B cell (primary cell): ENCODE data around the gene CTDP1. TPM values are rescaled to one million over a fixed set of nuclear protein-coding genes. Genes with fewer than 3 reads are reported as not detected.

Experiments
- ATAC-seq: fragments of 200-7000 bp; cut with Tn5 transposase; one replicate; pipeline ENCODE4 v1.10.0; 2021; ENCODE audit warnings: low read depth, mild to moderate bottlenecking, moderate number of reproducible peaks, moderate library complexity
- CTCF ChIA-PET: fragments of 350-600 bp; sonication (Branson Sonifier 250); formaldehyde crosslinking; loops from one replicate; lab custom pipeline; 2021; ENCODE audit warnings: antibody characterized with exemption, inconsistent platforms; lab: Charles Lee
- POLR2A ChIA-PET: fragments of 350-600 bp; sonication (Branson Sonifier 250); formaldehyde crosslinking; loops from one replicate; lab custom pipeline; 2021; ENCODE audit warnings: antibody characterized with exemption; lab: Charles Lee
- DNase-seq: peaks from one replicate; pipeline ENCODE4 v3.0.0; 2013
- H2AFZ ChIP-seq: 2 replicates; pipeline ENCODE4 v1.6.1; 2012; ENCODE audit warnings: mild to moderate bottlenecking, low read depth, low read length; ENCODE audit not compliant: insufficient read depth, poor library complexity, severe bottlenecking
- H3K27ac ChIP-seq, 2 donors: 1 replicate in 1 of 2; 2 replicates in 1 of 2; pipeline ENCODE4 v1.5.1; 2012 to 2013; ENCODE audit warnings: low read length in 2 of 2, mild to moderate bottlenecking in 2 of 2, moderate library complexity in 1 of 2
- H3K27me3 ChIP-seq, 4 experiments: fragments of 200-600 bp in 1 of 4; sonication (generic) in 1 of 4; replicated peaks in 1 of 4; 1 replicate in 2 of 4; 2 replicates in 2 of 4; pipeline versions ENCODE4 v1.6.1 to v1.7.0; 2013 to 2016; ENCODE audit warnings: low read length in 3 of 4, mild to moderate bottlenecking in 2 of 4, mixed read lengths in 1 of 4, moderate library complexity in 1 of 4; ENCODE audit not compliant: insufficient read depth in 4 of 4, control insufficient read depth in 3 of 4; ENCODE audit errors: control extremely low read depth in 1 of 4
- H3K36me3 ChIP-seq, 2 experiments: replicated peaks in 1 of 2; 1 replicate in 1 of 2; 2 replicates in 1 of 2; pipeline versions ENCODE4 v1.6.1 to v1.7.1; 2013; ENCODE audit warnings: low read length in 1 of 2; ENCODE audit not compliant: insufficient read depth in 2 of 2, control insufficient read depth in 1 of 2; ENCODE audit errors: control extremely low read depth in 1 of 2, extremely low read depth in 1 of 2
- H3K4me1 ChIP-seq, 2 donors: fragments of 200-600 bp in 1 of 2; sonication (generic) in 1 of 2; 1 replicate in 1 of 2; 2 replicates in 1 of 2; pipeline versions ENCODE4 v1.5.1 to v1.6.1; 2013 to 2017; ENCODE audit warnings: low read length in 2 of 2; ENCODE audit not compliant: control insufficient read depth in 2 of 2, insufficient read depth in 2 of 2
- H3K4me2 ChIP-seq: replicated peaks from 2 replicates; pipeline ENCODE3; 2012; ENCODE audit warnings: mild to moderate bottlenecking, low read depth, low read length; ENCODE audit not compliant: poor library complexity, severe bottlenecking
- H3K4me3 ChIP-seq, 5 experiments: fragments of 200-600 bp in 1 of 5; sonication (generic) in 1 of 5; 1 replicate in 3 of 5; 2 replicates in 2 of 5; pipeline versions ENCODE4 v1.5.1 to v1.7.0; 2011 to 2016; ENCODE audit warnings: low read length in 4 of 5, mild to moderate bottlenecking in 4 of 5, low read depth in 2 of 5, control low read depth in 1 of 5, moderate library complexity in 1 of 5; ENCODE audit not compliant: insufficient read depth in 1 of 5; ENCODE audit errors: control extremely low read depth in 1 of 5, extremely low read depth in 1 of 5
- H3K79me2 ChIP-seq: fragments of 200-600 bp; sonication (generic); one replicate; pipeline ENCODE4 v1.6.0; 2016; ENCODE audit warnings: low read length; ENCODE audit not compliant: control insufficient read depth, insufficient read depth
- H3K9ac ChIP-seq: fragments of 200-600 bp; sonication (generic); 2 replicates; pipeline ENCODE4 v1.6.1; 2017; ENCODE audit warnings: mild to moderate bottlenecking, low read length, moderate library complexity
- H3K9me3 ChIP-seq, 3 donors: one replicate each; pipeline versions ENCODE4 v1.6.1 to v1.7.1; 2013; ENCODE audit warnings: low read length in 2 of 3; ENCODE audit not compliant: control insufficient read depth in 2 of 3, insufficient read depth in 1 of 3; ENCODE audit errors: control extremely low read depth in 1 of 3
- H4K20me1 ChIP-seq: 2 replicates; pipeline ENCODE4 v1.6.0; 2012; ENCODE audit warnings: mild to moderate bottlenecking, low read length; ENCODE audit not compliant: insufficient read depth, control insufficient read depth, poor library complexity, severe bottlenecking
- H3K27ac Mint-ChIP-seq: one replicate; pipeline ENCODE4 v1.8.0; 2021; ENCODE audit warnings: mixed read lengths
- H3K27me3 Mint-ChIP-seq: one replicate; pipeline ENCODE4 v1.8.0; 2021; ENCODE audit warnings: mixed read lengths
- H3K4me1 Mint-ChIP-seq: one replicate; pipeline ENCODE4 v1.8.0; 2021; ENCODE audit warnings: mixed read lengths
- H3K4me3 Mint-ChIP-seq: one replicate; pipeline ENCODE4 v1.8.0; 2021; ENCODE audit warnings: mixed read lengths
- H3K9me3 Mint-ChIP-seq: one replicate; pipeline ENCODE4 v1.8.0; 2022; ENCODE audit warnings: mixed read lengths; ENCODE audit not compliant: insufficient read depth
- CTCF ChIP-seq: fragments of 200-600 bp; IDR thresholded peaks from one replicate; pipeline ENCODE4 v1.8.0; 2022; ENCODE audit warnings: antibody characterized with exemption, mild to moderate bottlenecking
- EZH2 ChIP-seq: IDR thresholded peaks from 2 replicates; pipeline ENCODE4 v1.6.1; 2012; ENCODE audit warnings: borderline replicate concordance, low read depth, mild to moderate bottlenecking, moderate library complexity, low read length; ENCODE audit not compliant: insufficient read depth, poor library complexity, severe bottlenecking
- WGBS: methylation state at CpG from one replicate; pipeline ENCODE4 v1.1.5; 2013; ENCODE audit warnings: missing lambda C conversion rate; ENCODE audit not compliant: insufficient coverage; 5-methylcytosine and 5-hydroxymethylcytosine counted together
- intact Hi-C: fragments of 100-400 bp; cut with micrococcal nuclease; formaldehyde crosslinking; loops from one replicate; pipeline ENCODE4 v1.10.0; 2022
- polyA plus RNA-seq: library from polyadenylated mRNA; depleted of rRNA; stranded (reverse); fragments of >200 nt; gene quantifications from 2 replicates; pipeline ENCODE4 v1.2.3, GENCODE V29; 2012
- total RNA-seq, 2 donors: library from RNA; stranded (reverse); fragments of 120-200 nt in 1 of 2; gene quantifications; 1 replicate in 1 of 2; 2 replicates in 1 of 2; pipeline versions ENCODE4 v1.2.3 to v1.2.4, GENCODE V29; 2013 to 2022

CTDP1 gene
- total and polyA plus RNA-seq, 2 donors (not counting 1 experiment from before 2014, with no cell fraction given): 14.3 to 33.3 TPM

GRCh38 chr18:79784965-79785770 is 105.6 kb downstream of the CTDP1 start:
- H3K9ac ChIP-seq: no peak overlapping the region
- POLR2A ChIA-PET: no interaction called here
- H3K4me2 ChIP-seq: no peak overlapping the region
- TF ChIP-seq CTCF (no peak), EZH2 (no peak)
- no peak for ATAC-seq
- H3K4me3 ChIP-seq: no peak overlapping the region
- no peaks in the 10 kb centered on the region for H3K36me3 ChIP-seq
- no peak overlapping the region for H3K27ac Mint-ChIP-seq
- H3K9me3 ChIP-seq: peaks cover 0 to 26% (median 0%) of the 10 kb centered on the region in 3 donors
- no peak overlapping the region for H2AFZ ChIP-seq
- H3K4me1 Mint-ChIP-seq: peaks cover 3% of the 10 kb centered on the region
- peaks cover 49% of the 10 kb centered on the region for H3K27me3 Mint-ChIP-seq
- no peak overlapping the region for H3K4me3 Mint-ChIP-seq
- CTCF ChIA-PET: no interaction called here
- no peaks in the 10 kb centered on the region for H3K9me3 Mint-ChIP-seq
- intact Hi-C loops: no loop called here
- no peaks in the 10 kb centered on the region for H3K79me2 ChIP-seq
- peaks cover 3 to 10% of the 10 kb centered on the region in 2 donors for H3K4me1 ChIP-seq
- no peak for DNase-seq
- no peaks in the 10 kb centered on the region for H4K20me1 ChIP-seq
- 82% methylated on average over 31 of the region's 32 CpGs for WGBS
- H3K27me3 ChIP-seq: peaks cover 0 to 51% (median 20%) of the 10 kb centered on the region in 4 experiments
- no peak overlapping the region for H3K27ac ChIP-seq

- Histone ChIP-seq H3K4me1 (peaks cover 3 to 16% of the 10 kb centered on the region in 2 donors), H3K36me3 (no peaks in the 10 kb centered on the region), H3K79me2 (no peaks in the 10 kb centered on the region), H3K27me3 (peaks cover 0 to 58% (median 20%) of the 10 kb centered on the region in 4 experiments), H3K9ac (no peak overlapping the region), H3K4me2 (no peak overlapping the region), H3K27ac (no peak overlapping the region), H2AFZ (no peak overlapping the region), H3K9me3 (peaks cover 0 to 26% (median 0%) of the 10 kb centered on the region in 3 donors), H4K20me1 (no peaks in the 10 kb centered on the region), H3K4me3 (no peak overlapping the region)
- ChIA-PET CTCF (no interaction called here), POLR2A (no interaction called here)
- Mint-ChIP-seq H3K4me3 (no peak overlapping the region), H3K4me1 (peaks cover 8% of the 10 kb centered on the region), H3K27me3 (peaks cover 55% of the 10 kb centered on the region), H3K27ac (no peak overlapping the region), H3K9me3 (no peaks in the 10 kb centered on the region)
- WGBS: 86% methylated on average over 7 of the region's 12 CpGs
- intact Hi-C loops: no loop called here
- DNase-seq (no peak), ATAC-seq (no peak)
- TF ChIP-seq EZH2 (no peak), CTCF (no peak)
Measured at GRCh38 chr18:79785831-79786230, 106.2 kb downstream of the CTDP1 start.
